ENCODE results near the gene TSEN54. TPM values are rescaled to one million over a fixed set of nuclear protein-coding genes. Genes with fewer than 3 reads are reported as not detected.

TSEN54 gene
- total RNA-seq, 1 experiment from 2014 or later, result 87.3 TPM

GRCh38 chr17:75516255-75516618 lies at the start of gene TSEN54 (continued):
- TF ChIP-seq REST (IDR thresholded peaks at IDR 0.05; ENCODE audit: low read depth) (no peak), RAD21 (IDR thresholded peaks at IDR 0.05; ENCODE audit: low read depth) (no peak)

GRCh38 chr17:75468291-75468754 lies 48.0 kb upstream of the TSEN54 start:
- RAD21 ChIA-PET (ENCODE audit: low non-redundant PET in 1 of 2, low total read pairs in 2 of 2, uncharacterized antibody in 2 of 2, unreplicated experiment in 2 of 2), result no interaction called here
- H3K4me3 ChIP-seq (replicated peaks in 1 of 2; ENCODE audit: low read depth in 1 of 2, low read length in 2 of 2), result no peak overlapping the region
- TF ChIP-seq TCF7L2 (IDR thresholded peaks at IDR 0.05; ENCODE audit: borderline replicate concordance, extremely low read depth, insufficient read depth, insufficient read length), result no peak
- no peak for DNase-seq (ENCODE audit: low read depth, low spot score)
- CTCF ChIA-PET, result no interaction called here
- H4K20me1 ChIP-seq (ENCODE audit: insufficient read depth), result no peaks in the 10 kb centered on the region
- no peaks in the 10 kb centered on the region for H3K9me2 ChIP-seq (ENCODE audit: insufficient read depth)
- POLR2A ChIA-PET, result interaction anchor here (1.0 kb wide), 1 partner anchor 12 kb away, joined by 4 read pairs; the partner anchor contains the start of gene TMEM94
- H3K4me1 ChIP-seq (ENCODE audit: control insufficient read depth in 1 of 2, insufficient read depth in 2 of 2, low read length in 2 of 2), result no peaks in the 10 kb centered on the region
- intact Hi-C loops (cut with micrococcal nuclease), result no loop called here
- no peak overlapping the region for H3K9ac ChIP-seq (ENCODE audit: low read length)
- no peaks in the 10 kb centered on the region for H3K36me3 ChIP-seq (ENCODE audit: control insufficient read depth in 1 of 2, insufficient read depth in 2 of 2, low read length in 2 of 2)
- H2AFZ ChIP-seq (ENCODE audit: low read depth, low read length, poor library complexity, severe bottlenecking), result no peak overlapping the region
- no peaks in the 10 kb centered on the region for H3K79me2 ChIP-seq (ENCODE audit: insufficient read depth, low read length)
- no peaks in the 10 kb centered on the region for H3K27me3 ChIP-seq (ENCODE audit: insufficient read depth, low read length)
- H3K27ac ChIP-seq (ENCODE audit: low read depth, low read length), result no peak overlapping the region
- ATAC-seq, result no peak
- no peaks in the 10 kb centered on the region for H3K9me3 ChIP-seq (ENCODE audit: control insufficient read depth in 1 of 2, insufficient read depth in 1 of 2, low read depth in 1 of 2, low read length in 2 of 2)
- no peak overlapping the region for H3K4me2 ChIP-seq (ENCODE audit: low read length)
- no TSS peak for BruUV-seq (replicated peaks)
